Eye (tissue), 1 donor: Measurements from ENCODE around the gene CRACDL.
A peak's percentile ranks its signal among the peaks of the same experiment; 100 is the strongest.

Source experiments
- DNase-seq: peaks from one replicate; pipeline ENCODE4 v3.0.0-alpha.2; 2015

The CRACDL gene

DNA sequence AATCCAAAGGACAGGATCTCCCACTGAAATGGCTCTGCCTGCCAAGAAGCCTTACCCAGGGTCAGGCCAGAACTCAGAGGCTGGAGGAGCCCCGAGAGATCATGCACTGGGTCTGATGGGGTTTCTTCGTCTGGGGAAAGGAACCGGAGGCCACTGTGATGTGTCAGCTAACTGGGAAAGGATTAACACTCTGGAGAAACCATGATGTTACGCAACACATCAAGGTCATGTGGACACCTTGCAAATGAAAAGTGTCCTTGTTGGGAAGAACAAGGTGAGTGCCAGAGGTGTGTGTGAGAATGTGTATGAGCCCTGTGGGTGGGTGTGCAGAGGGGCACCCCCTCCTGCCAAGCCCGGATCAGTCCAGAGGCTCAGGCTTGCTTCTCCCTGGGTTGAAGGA lies 86.9 kb downstream of the CRACDL start:
- DNase-seq, result no peak

DNA sequence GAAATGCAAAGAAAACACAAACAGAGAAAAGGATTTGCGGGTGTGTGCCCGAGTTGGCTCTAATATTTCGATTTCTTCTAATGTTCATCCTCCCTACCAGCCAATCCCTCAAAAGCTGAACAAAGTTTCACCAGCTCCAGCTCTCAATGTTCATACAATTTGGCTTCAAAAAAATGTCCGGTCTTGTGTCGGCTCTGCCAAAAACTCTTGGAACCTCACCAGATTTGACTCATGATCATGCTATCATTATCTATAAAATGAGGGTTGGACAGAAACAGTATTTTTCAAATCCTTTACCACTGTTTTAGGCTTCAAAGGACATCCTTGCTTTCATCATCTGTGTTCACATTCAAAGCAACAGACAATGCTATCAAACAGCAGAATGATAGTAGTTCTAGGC lies 88.2 kb downstream of the CRACDL start:
- no peak for DNase-seq

DNA sequence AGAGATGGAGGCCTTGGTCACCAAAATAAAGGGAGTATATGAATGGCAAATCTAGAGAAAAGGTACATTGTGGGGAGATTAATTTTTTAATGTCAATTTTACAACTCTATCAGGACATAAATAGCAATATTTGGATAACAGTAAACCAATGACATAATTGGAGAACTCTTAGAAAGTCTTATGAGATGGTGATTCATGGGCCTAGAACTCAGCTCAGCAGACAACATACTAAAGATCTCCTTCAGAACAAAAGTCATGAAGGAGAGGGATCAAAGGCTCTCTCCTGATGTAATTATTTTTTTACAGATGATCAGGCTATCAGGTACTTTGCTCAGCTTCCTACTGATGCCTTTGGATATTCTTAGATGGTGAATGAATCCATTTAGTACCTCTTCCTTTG lies 90.0 kb downstream of the CRACDL start:
- DNase-seq, result no peak

DNA sequence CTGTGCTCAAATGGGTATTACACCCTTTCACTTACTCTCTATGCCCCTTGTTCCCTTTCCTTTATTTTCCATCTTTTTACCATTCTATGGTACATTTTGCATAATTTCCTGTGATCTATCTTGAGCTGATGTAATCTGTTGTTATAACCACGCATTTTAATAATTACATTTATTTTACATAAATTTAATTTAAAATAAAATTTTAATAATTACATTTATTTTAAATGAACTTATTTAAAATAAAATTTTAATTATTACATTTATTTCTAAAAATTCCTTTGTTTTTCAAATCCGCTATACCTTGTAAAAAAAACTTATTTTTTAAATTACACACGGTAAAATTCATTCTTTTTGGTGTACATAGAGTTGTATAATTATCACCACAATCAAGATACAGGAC lies 93.9 kb downstream of the CRACDL start:
- no peak for DNase-seq

DNA sequence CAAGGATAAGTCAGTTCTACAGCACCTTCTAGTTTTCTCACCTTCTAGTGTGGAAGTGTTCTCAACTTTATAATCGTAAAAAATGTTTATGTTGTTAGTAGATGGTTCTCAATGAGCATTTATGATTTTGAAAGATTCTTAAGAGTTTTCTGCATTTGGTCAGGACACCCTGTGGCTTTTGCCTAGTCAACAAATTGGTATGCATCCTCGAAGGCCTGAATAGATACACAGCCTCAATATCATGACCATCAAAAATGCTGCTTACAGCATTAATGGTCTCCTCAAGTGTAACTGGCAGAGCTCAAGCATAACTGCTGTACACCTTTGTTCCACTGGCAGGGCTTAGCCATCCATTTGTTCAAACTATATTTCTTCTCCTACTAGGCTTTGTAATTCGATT lies 96.7 kb downstream of the CRACDL start:
- DNase-seq, result no peak

DNA sequence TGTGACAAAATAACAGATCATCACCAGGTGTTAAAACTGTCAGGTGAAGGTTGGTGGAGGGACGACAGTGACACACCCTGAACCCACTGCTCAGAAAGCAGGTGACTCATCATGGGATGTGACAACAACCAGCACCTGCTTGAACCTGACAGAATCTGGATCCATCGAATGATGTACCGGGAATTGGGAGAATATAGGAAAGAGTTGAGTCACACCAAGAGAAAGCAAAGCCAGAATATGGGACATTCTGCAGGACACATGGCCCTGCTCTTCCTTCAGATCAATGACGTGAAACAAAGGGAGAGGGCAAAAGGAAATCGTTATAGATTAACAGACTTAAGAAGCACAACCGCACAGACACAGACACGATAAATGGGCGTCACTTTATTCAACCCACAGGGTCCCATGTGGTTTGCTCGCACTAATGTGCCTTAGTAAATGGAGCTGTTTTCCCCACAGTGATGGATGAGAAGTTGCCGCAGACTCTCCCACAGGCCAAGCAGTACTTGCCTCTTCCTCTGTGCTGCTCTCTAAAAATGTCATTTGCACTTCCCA lies 100.1 kb downstream of the CRACDL start:
- DNase-seq, result peak; percentile 49

DNA sequence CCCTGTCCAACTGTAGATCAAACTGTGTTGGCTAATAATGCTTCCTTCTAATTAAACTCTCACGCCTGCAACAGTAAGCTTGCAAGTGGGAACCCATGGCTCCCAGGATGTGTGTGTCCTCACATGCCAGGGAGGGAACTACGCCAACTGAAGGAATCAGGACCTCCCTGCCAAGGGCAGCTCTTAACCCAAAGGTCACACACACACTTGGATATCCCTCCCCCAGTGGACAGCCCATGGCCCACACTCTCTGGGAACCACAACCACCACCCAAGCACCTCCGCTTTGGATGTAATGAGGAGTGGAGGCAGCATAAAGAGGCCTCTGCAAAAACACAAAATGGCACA lies 102.1 kb downstream of the CRACDL start:
- no peak for DNase-seq

DNA sequence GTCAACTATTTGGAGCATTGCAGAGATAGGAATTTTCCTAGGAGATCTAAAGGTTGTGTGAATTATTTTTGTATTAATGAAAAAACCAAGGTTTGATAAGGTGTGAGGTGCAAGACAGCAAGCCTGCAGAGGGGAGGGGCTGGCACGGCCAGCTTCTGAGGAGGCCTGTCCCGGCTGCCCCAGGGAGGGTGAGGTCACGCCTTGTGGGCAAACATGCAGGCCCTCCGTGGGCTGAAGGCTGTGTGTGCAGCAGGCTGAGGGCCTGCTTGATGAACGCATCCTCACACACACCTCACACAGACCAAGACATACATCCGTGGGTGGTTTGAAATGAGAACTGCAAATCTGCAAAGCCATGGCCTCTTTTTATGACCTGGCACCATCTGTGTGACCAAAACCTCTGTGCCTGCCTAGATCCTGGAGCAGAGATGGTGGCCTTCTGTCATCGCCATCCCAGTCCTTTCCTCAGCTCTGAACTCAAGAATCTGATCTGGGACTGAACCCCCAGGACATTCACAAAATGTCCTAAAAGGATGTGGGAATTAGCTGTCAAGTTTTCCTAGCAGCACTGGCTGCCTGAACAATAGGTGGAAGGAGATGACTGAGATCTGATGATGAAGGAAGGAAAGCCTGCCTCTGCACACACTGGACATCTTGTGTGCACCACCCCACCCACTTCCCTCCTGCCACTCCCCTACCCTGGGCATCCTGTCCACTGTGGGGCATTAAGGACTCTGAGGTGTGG lies 102.7 kb downstream of the CRACDL start:
- no peak for DNase-seq

DNA sequence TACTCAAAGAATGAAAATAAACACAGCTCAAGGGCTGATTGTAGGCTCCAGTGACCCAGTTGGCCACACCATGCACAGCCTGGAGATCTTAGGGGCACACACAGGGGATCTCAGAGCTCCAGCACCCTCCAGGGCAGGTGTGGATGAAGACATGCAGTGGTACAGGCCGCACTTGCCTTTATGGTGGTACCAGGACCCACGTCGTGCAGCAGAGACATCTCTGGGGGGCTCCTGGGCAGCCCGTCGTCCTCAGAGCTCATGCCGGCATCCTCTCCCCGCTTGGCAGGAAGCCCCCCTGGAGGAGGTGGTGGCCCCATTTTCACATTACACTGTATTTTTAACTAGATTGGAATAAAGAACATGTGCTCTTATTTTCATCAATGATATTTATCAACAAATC lies 103.9 kb downstream of the CRACDL start:
- no peak for DNase-seq

DNA sequence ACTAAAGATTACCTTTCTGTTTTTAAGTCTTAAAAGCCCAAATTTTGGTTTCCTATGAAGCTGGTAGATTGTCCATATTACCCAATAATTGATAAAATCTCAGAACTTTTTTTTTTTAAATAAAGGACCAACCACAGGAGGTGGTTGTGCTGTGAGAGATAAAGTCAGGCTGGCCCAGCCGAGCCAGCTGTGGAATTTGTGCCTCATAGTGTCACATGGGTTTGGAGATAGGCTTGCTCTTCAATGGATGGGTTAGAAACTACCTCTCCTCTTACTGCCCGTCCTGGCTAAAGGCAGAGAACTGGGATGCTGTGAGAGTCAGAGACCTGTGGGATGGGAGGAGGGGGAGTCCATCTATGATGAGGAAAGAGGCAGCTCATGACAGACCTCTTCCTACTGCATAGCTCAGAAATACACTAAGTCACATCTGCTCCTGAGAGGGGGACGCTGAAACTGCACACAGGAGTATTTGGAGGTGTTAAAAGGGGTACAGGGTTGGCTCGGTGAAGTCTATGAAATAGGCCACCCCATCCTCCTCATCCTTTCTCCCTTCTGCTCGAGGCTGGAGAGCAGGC lies 105.4 kb downstream of the CRACDL start:
- no peak for DNase-seq

DNA sequence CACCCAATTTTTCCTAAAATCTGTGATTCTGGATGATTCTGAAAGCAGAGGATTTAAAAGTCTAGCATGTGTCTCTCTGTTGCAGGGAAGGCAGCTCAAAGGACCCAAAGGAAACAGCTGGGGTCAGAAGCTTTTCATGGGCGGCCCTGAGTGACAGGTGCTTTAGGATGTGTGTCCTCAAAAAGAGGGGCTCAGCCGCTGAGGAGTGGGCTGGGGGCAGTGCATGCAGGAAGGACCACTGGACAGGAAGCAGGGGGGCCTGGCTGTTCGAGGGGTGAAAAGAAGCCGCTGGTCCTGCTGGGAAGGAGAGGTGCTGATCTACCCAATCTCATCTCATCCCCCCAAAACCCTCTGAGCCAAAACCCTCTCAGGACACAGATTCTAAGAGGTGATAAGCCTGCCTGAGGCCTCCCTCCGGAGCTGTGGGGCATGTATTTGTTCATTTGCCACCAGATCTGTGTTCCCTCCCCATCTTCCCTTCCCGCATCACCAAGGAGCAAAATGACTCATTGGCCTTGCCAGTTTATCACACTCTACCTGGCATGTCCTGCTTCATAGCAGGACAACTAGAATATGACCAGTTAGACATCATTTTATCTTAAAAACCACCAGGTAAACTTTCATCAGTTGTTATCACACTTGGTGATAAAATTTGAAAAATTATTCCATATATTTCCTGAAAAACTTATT lies 106.3 kb downstream of the CRACDL start:
- DNase-seq, result no peak

DNA sequence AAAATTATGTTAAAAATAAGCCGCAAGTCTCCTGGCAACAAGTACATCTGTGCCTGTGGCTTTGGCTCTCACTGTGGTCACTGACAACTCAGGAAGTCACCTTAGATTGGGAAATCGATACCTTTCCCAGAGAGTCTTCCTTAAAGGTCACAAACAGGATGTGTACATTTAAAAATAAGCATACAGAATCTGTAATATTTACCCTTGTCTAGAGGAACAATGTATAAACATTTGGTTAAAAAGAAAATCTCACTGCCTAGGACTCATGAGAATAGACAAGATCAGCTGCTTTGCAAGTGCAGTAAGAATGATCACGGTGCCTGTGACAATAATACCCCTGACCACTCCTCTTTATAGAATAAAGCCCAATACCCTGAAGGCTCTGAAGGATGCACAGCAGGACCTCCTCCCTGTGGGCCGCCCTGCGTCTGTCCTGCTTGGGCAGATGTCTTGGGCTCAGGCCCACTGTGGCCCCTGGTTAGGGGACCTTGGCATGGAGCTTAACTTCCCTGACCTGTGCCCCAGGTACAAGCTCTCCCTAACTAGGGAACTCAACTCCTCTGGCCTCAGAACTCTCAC lies 107.1 kb downstream of the CRACDL start:
- no peak for DNase-seq

DNA sequence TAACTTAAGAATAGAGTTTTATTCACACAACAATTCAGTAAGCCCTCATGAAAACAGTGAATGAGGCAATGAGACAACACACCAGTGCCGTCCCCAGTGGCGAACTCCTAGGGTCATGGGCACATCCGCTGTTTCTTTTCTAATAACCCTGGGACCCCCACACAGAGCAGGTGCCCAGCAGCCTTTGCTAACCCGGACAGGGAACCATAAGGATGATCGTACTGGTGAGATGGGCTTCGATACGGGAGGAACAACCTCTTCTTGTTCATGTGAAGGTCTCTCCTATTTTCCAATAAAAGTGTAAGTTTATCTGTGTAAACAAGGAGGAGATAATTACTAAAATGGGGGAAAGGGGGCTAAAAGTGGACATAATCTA lies 107.7 kb downstream of the CRACDL start:
- DNase-seq, result no peak

DNA sequence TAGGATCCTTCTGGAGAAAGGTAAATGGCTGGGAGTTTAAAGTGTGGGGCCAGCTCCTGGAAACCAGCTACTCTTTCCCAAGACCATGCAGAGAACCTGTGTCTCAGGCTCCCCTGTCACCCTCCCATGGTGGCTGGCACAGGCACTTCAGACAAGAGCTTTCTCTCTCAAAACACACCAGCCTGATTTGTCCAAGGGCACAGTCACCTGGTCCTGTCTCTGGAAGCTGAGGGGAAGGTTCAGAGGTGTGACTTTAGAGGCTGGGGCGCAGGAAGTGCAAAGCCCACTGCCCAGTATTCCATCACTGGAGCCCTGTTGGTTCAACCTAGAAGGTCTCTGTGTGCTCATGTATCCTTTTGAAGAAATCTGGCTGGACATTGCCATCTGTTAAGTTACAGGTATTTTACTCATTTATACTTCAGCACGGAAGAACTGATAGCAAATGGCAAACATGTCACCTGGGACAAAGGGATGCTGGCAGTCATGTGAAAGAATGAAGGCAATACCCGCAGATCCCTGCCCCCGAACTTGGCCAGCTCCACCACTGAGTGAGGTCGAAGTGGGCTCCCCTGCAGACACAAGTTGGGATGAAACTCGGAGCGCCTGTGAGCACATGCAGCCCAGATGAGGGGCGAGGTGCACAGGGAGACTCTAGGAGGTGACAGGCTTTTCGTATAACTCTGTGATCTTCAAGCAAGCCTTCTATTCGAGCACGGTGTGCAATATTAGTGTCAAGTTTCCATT lies 108.2 kb downstream of the CRACDL start:
- no peak for DNase-seq

DNA sequence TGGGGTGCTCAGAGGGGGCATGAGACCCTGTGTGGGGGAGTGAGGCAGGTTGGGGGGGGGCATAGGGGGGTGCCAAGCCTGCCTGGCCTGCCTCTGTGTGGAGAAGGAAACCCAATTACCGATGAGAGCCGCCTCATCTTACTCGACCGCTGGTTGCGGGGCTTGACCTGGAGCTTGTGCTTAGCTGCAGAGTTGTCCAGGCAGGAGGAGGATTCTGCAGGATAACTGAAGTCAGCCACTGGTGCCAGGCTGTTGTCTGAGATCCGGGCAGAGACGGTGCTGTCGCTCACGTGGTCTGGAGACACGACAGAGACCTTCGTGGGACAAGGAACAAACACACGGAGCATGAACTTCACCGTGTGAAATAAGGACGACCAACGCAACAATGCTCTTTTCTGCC lies 109.2 kb downstream of the CRACDL start:
- DNase-seq, result no peak

DNA sequence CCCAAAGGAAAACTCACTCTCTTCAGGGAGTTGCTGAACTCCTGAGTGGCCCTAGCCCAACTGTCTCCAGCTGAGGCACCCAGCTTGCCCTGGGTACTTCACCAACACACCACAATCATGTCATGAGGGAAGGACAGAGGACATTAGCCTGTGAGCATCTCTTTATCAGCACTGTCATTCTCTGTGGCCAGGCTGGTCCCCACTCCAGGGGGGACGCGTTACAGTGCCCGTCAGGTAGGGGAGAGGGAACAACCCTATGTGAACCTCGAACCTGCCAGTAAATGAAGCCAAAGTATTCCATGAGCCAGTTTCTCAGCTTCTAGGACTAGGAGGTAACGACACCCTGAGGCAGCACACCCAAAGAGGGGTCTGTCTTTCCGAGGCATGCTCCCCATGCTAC lies 110.2 kb downstream of the CRACDL start:
- no peak for DNase-seq

DNA sequence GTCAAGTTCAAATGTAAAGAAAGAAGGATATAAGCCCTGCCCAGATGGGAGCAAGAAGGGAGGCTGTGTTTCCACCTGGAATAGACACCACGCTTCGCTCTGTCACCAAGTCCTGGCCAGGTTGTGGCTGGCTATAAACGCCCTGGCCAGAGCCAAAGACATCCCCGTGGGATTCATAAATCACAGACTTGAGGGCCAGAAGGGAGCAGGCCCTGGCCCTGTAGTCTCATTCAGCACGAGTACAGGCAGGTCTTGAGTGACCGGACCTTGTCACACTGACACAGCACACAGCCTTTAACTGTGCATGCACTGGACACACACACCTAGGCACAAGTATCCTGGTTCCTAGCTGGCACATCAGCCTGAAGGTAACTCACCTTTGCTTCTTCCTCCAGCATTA lies 110.6 kb downstream of the CRACDL start:
- no peak for DNase-seq

DNA sequence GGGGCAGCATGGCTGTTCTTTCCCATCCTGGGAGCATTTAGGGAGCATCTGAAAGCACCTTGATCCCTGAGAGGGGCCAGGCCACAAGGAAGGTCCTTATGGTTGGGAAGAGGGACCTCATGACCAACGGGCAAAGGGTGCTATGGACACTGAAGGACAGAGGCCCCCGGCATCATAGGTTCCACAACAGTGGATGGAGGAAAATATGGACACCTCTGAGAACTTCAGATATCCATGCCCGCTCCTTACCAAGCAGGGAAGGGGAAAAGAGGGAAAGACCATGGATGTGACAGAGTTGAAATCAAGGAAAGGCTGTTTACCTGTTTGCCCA lies 111.0 kb downstream of the CRACDL start:
- no peak for DNase-seq

DNA sequence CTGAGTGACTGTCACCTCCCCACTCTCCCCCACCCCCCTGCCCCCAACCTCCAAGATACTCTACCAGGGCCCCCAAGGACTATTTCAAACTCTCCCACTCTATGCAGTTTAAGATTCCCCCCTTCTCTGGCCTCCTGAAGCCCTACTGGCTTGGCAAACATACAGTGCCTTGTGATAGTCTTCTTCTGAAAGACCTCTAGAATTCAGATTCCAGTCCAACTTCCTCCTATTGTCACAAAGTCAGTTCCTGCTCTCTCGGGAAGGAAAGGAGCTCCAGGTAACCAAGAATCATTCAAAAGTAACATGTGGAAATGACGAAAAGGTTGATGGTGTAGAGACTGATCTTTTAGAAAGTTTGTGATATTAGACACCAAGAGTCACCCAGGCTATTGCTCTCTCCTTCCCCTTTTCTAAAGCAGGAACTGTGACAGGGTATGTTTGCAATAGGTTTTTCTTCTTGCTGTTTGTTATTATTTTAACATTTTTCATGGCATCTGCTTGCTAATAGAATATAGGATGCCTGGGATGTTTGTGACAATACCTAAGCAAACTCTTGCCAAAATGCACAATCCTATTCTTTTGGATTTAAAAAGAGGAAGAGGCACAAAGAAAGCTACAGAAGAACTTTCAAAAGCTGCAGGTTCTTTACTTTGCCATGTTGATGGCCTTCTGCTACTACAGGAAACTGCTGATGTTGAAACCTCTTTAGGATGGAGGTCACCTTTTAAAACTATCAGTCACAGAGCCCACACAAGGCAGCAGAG lies 111.6 kb downstream of the CRACDL start:
- DNase-seq, result no peak

DNA sequence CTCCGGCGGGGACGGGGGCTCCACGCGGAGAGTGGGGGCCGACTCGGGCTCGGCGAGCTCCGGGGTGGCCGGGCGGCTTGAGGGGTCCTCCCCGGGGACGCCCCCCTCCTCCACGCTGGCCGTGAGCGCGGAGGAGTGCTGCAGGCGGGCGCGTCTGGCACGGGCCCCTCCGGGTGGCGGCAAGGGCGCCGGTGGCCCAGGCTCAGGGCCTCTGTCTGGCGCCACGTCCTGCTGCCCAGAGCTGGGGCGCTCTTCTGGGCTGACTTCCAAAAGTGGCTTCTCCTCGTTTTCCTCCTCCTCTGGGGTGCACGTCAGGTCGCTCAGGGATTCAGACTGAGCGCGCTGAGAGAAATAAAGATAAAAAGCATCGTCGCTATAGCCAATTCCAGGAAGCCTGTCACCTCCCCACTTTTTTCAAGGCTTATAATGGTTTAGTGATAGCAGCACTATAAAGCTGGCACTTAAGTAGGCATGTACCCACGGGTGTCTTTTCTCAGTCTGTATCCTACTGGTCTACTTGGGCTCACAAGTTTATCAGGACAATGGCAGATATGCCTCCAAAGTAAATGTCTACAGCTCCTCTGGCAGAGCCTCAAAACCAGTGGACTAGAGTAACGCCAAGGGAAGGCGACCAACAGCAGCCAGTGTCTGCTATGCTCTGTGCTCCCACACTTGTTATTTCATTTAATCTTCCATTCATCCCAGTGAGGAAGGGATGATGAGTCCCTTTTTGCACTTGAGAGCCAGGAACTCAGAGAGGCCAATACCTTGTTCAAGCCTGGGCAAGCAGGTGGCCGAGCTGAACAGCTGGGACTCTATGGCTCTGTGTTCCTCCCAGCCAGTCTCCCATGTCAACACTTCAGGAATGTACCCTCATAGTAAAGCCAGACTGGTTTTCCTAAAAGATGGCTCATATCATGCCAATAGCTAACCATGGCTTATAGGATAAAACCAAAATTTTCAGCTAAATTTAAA lies 112.5 kb downstream of the CRACDL start:
- peak; percentile 30 for DNase-seq
